ENCODE results near the gene PALMD.

GRCh38 chr1:99622702-99623347 lies 23.1 kb upstream of the PALMD start:
- no peak for TF ChIP-seq GATA2 (IDR thresholded peaks at IDR 0.05; ENCODE audit: low read depth, low read length)
- TF ChIP-seq GATA3 (IDR thresholded peaks at IDR 0.05; ENCODE audit: low read depth, low read length) = no peak

Data from SH-SY5Y (cell line).